HG03025 (cell line): ENCODE measurements around the gene CALML5.

Source experiments
- ATAC-seq: cut with Tn5 transposase; IDR thresholded peaks from one replicate; pipeline ENCODE4 v1.9.1; 2021; ENCODE audit warnings: mild to moderate bottlenecking, moderate library complexity; ENCODE audit not compliant: unreplicated experiment, low FRiP score

Gene CALML5

DNA sequence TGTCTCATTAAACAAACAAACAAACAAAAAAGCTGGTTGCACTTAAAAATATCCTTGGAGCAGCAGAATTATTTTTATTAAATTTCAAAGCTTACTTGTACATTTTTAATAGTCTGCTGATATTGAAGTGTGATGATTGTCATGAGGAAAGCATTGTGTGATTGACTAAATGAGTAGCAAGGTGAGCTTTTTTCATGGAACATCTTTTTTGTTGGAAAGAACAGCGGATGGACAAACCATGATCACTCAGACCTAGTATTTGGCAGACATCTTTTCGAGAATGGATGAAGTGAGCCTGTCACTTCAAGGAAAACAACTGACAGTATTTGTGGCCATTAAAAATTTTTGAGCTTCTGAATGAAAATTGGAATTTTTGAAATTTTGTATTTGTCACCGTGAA, 19.7 kb upstream of the CALML5 start:
- no peak for ATAC-seq

DNA sequence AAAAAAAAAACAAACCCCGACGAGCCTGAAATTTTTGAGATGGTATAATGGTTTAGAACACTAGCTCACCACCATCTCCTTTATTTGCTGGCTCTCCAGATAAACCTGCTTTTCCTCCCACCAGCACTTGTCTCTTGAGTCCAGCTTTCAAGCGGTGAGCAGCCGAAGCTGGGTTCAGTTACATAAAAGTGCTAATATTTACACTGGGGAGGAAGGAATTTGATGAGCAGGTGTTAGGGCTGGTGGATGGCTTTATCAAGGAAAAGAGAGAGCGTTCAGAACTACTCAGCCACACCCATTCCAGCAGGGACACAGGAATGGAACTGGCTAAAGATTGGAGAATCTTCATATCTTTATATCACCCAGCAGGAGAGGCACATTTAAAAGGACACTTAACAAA, 18.8 kb upstream of the CALML5 start:
- ATAC-seq = no peak

DNA sequence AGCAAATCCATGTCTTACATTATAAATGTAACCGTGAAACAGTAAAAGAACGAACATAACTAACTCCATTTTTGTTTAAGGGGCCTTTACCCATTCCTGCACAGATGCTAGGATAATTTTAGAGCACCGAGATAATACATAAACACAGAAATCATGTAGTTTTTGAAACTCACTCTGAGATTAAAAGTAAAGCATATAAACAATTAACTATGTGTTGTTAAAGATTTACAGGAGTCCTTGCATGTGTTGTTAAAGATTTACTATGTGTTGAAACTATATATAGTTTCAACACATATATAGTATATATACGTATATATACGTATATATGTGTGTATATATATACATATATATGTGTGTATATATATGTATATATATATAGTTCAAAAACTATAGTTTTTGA, 18.2 kb upstream of the CALML5 start:
- no peak for ATAC-seq

DNA sequence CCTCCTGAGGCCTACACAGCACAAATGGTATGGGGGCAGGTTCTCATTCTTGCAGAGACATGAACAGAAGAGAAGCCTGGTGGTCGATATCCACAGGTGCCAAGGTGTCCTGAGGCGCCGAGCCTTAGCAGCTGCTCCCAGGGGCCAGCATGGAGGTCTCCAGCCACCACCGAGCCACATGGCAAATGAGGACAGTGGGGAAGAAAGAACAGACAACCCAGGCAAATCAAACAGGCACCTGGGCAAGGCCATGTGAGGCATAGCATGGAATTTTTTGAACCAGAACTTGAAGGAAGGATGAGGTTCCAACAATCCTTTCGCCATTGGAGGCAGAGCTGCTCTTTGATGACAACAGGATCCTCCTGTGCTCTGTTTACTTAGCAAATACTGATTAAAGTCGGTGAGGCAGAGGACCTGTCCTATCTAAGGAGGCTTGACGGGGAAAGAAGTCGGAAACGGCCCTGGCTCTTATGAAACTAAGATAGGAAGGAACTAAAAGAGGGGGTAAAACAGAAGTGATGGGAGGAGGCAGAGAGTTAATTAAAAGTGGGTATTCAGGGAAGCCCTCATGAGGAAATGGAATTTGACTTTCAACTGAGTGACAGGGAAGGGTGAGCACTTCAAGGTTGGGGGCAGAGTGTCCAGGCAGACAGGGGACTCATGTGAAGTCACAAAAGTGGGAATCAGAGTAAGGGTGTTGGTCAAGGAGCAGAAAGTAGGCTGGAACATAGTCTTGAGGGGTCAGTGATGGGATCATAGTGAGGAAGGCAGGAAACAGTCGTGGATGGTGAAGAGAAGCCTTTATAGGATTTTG, 16.8 kb upstream of the CALML5 start:
- no peak for ATAC-seq

DNA sequence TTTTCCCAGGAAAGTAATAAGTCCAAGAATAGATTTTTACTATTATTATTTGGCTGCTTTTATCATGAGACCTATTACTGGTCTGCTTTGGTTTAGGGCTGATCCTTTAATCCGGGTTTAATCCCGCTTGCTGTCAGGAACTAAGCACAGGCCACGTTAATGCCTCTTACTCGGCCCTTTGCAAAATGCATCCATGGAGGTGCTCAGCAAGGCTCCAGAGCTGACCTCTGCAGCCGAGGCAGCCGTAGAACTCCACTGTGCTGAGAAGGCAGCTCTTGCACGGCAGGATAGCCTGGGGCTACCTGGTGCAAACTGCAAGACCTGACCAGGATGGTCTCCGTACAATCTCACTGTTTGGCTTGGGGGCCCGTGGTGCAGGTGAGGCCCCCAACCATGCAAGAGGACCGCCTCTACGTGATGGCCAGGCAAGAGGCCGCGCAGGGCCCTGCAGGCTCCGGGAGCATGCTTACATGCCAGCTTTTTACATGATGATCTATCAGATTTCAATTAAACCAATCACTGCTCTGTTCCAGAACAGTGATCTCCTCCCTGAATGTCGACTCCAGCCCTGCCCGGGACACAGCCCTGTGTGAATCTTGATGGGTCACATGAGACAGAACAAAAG, 15.0 kb upstream of the CALML5 start:
- ATAC-seq = no peak

DNA sequence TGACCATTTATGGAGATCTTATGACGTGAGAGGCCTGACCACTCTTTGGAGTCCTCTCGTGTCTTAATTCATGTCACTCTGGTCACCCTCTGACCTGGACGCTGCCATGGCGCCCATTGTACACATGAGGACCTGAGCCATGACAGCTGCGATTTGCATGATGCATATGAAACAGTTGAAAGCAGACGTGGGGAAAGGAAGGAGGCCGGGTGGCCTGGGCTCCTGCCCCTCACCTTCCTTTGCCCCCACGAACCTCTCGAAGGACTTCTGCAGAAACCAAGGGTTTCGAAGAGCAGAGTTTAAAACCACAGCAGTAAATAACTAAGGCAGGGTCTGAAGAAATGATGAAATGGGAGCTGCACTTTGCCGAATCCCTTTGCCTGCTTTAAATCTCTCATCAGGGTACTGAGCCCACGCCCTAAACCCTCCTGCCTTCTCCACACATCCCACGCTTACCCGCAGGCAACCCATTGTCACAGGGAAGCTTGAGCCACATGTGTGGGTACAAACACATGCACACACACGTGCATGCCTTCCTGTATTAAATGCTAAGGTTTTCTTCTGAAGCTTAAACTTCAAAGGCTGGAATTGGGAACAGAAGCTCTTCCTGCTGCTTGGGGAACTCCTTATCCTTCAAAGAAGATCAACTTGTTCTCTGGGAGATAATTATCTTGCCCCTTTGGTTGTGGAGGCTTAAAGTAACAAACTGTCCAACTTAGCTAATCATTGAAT, 13.7 kb upstream of the CALML5 start:
- ATAC-seq = no peak

DNA sequence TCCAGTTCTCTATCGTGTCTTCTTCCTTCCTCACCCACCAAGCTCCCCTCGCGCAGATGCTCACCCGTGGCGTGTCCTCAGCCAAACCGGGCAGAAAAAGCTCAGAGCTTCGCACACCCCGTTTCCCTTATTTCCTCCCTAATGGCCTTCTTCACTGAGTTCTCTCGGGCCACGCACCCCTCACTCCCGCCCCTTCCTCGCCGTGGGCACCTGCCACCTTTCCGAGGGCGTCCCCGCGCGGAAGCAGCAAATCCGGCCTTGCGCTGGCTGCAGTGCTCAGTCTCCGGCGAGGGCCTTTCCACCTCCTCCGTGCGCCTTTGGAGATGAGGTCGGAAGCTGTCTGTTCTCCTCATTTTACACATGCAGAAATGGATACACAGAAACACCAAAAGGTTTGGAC, 13.0 kb upstream of the CALML5 start:
- no peak for ATAC-seq

DNA sequence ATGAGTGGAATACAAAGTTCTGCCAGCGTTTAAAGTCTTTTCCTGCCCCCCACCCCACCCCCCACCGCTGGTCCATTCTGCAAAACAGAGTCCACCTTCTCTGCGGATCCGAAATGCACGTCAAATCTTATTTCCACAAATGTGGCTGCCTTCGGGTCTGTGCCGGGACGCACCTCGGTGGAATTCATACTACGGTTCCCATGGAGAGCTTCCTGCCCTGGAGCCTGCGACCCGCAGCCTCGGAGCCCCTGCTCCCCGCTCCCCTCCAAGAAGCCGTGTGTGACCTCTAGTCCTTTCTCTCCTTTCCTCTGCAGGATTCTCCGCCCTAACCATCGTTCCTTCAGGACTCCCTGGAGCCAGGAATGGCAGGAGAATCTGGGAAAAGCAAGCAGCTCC, 12.5 kb upstream of the CALML5 start:
- no peak for ATAC-seq

DNA sequence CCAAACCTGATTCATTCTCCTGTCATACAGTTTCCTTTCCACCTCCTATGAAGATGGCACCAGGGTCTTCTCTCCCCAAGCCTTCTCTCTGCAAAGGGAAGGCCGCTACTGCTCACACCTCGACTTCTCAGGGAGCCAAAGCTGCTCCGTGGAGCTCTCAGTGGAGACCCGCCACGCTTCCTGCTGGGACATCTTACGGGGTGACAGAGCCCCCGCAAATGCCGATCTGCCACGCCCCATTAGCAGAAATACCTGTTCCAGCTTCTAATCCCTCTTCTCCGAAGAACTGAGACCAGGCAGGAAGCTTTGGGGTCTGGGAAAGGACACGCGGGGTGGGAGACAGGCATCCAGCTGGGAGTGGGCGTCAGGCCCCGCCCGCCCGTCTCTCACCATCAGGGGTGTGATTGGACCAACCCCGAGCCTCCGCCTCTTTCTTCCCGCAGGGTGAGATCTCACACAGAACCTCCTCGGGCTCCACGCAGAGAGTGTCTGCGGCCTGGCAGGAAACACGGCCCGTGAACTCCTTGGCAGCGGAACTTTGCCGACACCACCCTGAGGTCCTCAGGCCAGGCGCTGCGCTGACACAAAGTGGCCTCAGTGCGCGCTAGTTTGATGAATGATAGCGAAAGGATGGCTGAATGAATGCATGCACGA, 12.0 kb upstream of the CALML5 start:
- ATAC-seq = no peak

DNA sequence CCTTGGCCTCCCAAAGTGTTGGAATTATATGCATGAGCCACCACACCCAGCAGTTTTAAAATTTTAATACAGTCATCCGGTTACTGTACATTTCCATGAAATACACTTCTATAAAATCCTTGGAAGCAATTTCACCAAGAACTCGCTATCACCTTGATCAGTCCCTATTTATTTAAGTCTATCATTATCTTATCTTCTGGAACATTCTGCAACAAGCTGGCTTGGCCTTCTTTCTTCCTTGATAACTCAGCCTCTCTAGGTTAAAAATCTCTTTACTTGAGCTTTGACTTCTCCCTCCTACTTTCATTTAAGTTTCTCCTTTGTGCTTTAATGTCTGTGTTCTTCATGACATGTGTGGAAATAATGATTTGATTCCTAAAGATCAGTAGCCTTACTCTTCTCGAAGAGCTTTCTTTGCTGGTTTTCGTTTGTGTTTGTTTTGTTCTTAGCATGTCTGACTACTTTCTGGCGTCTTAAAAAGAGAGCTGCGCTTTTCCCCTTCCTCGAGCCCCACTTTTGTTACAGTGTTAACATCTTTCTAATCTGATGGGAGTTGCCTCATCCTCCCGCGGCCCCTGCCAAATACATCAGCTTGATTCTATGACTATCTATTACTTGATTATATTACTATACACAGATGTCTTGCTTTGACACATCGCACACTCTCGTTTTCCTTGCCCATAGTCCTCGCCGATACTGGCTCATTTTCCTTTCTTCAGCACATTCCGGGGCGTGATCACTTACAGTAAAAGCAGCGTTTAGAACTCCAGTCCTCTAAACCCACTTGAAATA, 11.1 kb upstream of the CALML5 start:
- no peak for ATAC-seq

DNA sequence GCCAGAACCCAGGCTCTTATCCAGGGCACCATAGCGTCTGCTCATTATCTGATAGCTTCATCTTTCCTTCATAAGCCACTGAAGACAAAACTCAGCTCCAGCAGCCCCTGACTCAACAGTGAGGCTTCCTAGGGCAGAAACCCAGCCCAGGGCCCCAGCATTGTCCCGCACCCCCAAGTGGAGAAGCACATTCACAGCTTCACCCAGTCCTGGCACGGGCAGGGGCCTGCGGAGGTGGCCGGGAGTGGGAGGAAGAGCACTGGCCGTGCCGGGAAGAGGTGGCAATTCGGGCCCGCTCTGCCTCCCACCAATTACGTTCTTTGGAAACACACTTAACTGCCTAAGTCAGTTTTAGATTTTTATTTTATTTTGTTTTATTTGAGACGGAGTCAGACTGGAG, 10.3 kb upstream of the CALML5 start:
- ATAC-seq = no peak

DNA sequence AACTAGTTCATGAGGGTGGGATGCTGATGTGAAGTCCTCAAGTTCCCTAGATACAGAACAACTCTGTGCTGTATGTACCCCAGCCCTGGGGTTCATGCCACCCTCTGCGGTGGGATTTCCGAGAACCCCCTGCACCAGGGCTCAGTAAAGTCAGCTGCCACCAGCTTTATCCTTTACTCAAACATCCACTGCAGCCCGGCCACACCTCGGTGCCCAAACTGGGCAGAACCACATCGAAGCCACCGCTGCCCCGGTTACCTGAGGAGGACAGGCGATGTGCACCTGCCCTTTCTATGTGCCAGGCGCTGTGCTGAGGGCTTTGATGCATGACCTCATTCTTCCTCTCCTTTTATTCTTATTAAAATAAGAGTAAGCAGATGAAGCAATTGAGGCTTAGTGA, 9.9 kb upstream of the CALML5 start:
- ATAC-seq = no peak

DNA sequence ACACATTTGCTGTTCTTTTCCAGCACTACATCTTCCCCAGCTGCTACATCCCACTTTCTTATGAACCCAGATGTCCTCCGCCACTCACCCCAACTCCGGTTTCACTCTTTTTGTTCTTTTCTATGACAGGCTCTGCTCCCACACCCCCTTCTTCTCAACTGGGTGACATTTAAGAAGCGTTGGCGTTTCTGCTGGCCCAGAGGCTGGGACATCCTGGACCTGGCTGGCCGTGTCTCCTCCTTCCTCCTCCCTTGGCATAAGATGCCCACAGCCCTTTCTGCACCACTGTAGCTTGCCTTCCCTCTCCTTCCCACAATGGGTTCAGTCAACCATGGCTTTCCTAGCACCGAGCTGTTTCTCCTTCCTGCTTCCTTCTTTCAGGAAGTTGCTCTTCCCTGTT, 9.4 kb upstream of the CALML5 start:
- no peak for ATAC-seq

DNA sequence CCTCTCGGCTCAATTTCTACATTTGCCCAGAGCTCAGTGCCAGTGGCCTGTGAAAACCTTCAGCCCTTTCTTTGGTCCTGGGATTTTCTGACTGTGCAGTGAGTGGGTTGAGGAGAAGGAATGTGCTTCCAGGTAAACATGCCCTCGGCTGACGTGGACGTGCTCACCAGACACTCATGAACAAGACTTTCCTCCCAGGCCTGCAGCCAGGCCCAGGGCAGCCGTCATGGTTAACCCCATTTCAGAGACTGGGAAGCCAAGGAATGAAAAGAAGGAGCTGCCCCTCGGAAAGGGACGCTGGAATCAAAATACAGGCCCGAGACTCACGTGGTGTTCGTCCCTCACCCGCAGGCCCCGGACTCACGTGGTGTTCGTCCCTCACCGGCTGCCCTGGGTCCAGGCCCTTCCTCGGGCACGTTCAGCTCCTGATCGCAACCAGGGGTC, 8.8 kb upstream of the CALML5 start:
- no peak for ATAC-seq

DNA sequence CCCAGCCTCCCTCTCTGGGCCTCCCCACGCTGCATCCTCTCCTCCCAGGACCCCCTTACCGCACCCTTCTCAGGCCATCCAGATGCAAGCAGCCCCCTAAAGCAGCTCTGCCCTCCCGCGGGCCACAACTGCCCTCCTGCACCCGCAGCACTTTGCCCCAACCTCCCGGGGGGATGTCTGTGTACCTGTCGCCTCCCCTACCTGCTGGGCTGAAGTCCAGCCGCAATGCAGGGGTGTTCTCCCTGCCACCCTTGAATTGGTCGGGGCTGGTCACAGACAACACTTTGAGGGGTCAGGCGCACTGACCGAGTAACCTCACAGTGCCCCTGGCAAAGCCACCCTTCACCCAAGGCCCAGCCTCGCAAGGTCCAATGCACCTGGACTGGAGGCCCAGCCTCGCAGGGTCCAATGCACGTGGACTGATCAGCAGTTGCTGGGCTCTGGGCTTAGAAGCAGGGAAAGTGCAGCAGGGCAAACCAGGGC, 8.3 kb upstream of the CALML5 start:
- ATAC-seq = no peak

DNA sequence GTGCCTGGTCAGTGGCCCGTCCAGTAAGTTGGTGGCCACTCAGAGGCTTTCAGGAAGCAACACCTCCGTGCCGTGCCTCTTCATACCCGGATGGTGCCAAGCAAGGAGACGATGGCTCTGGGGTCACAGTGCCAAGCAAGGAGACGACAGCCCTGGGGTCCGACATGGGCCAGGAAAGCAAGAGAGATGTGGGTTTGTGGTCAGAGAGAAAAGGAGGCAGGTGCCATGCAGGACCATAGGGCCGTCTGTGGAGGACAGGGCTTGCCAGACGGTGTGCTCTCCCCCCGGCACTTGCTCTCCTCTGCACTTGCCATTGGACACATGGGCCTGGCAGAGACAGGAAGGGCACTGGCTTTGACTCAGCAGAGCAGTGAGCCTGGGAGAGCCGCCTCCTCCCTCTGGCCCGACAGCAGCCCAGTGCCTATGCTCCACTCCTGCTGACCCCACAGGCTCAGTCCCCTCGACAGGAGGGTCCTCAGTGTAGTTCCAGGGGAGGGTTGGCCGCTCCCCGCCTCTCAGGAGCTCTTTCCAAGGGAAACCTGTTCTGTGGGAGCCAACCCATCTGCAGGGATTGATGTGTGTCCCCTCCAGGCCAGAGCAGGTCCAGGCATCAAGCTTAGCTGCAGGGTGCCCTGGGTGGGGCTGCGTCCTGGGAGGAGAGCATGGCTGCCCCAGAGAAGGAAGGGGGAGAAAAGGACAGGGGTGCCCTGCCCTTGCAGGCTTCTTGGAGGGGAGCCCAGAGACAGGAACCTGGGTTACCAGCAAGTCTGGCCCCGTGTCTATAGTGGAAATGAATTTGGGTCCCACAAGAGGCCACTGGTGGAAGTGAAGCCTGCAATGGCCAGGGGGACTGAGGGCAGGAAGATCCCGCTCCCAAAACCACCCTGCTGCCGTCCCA, 7.6 kb upstream of the CALML5 start:
- no peak for ATAC-seq

DNA sequence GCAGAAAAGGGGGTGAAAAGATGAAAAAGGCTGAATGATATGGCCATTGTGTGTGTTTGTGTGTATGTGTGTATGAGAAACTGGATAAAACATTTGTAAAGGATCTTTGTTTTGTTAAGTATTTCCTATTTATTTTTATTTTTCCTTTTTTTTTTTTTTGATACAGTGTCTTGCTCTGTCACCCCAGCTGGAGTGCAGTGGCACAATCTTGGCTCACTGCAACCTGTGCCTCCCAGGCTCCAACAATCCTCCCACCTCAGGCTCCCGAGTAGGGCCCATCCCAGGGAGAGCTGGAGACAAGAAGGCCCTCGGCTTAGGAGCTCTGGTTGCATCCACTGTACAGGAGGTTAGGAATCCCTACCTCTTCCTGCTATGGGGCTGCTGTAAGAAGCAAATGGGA, 6.9 kb upstream of the CALML5 start:
- ATAC-seq = no peak

DNA sequence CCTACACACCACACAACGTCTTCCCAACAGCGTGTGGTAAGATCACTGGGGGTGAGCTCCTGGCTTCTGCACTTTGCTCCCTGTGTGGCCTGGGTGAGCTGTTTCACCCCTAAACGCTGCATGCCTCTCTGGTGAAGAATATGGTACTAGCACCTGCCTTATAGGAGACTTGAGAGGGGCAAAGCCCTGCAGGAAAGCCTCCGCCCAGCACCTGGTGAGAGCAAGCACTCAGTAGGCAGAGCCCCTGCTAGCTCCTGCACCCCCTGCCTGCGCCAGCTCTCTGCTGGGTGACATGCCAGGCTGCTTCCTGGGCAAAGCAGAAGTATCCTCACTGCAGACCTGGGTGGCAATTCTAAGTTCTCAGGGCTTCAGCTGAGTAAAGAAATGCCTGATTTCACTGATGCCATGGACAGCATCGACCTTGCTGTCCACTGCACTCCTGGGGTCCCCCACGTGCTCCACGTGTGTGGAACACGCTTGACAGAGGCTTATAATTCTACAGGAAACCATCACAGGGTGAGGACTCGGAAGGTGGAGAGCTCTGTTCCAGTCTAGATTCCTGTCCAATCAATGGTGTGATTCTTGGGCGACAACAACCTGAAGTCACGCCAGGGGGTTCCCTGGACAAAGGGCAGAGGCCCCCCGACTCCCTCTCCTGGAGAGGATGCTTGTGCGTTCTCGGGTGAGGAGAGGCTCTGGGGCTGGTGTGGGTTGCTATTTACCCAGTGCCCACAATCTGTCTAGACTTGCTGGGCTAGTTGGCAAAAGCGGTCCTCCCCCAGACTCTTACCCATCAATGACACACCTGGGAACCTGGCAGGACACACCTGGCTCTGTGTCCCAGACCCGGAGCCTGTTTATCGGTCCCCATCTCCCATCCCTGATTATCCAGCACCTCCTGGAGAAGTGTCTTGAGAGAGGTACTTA, 5.0 kb upstream of the CALML5 start:
- ATAC-seq = no peak
